ENCODE data around the gene TOM1L2.

Gene TOM1L2

GRCh38 chr17:17835415-17836249 is 136.6 kb downstream of the TOM1L2 start:
- no peak for DNase-seq (ENCODE audit: low spot score)

DNA sequence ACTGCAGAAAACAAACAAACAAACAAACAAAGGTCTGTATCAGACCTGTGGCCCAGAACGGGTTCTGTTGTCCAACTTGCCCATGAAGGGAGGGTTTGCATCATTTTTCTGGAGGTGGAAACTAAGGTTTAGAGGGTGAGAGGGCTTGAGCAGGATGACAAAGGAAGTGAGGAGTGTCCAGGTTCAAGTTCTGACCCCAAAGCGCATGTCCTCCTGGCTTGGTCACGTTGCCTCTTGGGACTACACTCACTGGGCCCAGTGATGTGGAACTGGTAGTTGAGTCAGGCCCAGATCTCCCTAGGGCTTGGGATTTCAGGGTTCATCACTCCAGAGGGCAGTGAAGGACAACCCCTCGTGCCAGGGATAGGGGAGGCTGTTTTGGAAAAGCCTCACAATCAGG is 137.2 kb downstream of the TOM1L2 start:
- DNase-seq (ENCODE audit: low spot score) = no peak

DNA sequence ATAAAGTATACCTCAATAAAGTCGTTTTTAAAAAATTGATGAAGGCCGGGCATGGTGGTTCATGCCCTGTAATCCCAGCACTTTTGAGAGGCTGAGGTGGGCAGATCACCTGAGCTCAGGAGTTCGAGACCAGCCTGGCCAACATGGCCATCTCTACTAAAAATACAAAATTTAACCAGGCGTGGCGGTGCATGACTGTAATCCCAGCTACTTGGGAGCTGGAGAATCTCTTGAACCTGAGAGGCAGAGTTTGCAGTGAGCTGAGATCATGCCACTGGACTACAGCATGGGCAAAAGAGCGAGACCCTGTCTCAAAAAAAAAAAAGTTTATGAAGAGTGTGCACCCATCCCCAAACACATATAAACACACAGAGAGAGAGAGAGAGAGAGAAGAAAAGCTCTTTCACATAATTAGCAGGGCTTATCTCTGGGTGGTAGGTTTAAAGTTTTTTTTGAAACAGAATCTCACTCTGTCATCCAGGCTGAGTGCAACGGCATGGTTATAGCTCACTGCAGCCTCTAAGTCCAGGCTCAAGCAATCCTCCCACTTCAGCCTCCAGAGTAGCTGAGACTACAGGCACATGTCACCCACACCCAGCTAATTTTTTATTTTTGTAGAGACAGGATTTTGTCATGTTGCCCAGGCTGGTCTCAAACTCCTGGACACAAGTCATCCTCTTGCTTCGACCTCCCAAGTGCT is 138.4 kb downstream of the TOM1L2 start:
- no peak for DNase-seq (ENCODE audit: low spot score)

DNA sequence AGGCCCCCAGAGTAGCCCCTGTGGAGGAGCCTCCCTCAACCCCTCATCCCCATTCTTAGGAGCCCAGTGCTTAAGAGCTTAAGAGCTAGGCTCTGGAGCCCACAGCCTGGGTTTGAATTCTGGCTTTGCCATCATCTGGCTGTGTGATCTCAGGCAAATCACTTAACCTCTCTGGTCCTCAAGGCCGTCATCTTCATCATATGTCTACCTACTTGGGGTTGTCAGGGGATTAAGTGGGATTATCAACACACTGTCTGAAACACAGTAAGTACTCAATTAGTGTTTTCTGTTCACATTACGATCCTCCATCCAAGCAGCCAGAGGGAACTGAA is 140.2 kb downstream of the TOM1L2 start:
- no peak for DNase-seq (ENCODE audit: low spot score)

GRCh38 chr17:17831208-17832031 is 140.8 kb downstream of the TOM1L2 start:
- no peak for DNase-seq (ENCODE audit: low spot score)

- no peak for DNase-seq (ENCODE audit: low spot score)
These were observed 141.4 kb downstream of the TOM1L2 start for GRCh38 chr17:17830740-17831207.

DNA sequence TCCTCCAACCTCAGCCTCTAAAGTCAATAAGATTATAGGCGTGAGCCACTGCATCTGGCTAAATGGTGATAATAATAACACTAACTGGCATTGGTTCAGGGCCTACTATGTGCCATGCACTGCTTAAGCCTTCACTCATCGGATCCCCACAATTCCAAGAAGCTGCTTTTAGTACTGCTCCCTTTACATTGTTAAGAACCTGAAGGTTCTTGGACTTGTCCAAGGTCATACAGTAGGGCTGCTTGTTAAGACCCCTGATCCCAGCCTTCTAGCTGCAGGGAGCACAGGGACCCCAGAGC is 142.0 kb downstream of the TOM1L2 start:
- DNase-seq (ENCODE audit: low spot score) = no peak

DNA sequence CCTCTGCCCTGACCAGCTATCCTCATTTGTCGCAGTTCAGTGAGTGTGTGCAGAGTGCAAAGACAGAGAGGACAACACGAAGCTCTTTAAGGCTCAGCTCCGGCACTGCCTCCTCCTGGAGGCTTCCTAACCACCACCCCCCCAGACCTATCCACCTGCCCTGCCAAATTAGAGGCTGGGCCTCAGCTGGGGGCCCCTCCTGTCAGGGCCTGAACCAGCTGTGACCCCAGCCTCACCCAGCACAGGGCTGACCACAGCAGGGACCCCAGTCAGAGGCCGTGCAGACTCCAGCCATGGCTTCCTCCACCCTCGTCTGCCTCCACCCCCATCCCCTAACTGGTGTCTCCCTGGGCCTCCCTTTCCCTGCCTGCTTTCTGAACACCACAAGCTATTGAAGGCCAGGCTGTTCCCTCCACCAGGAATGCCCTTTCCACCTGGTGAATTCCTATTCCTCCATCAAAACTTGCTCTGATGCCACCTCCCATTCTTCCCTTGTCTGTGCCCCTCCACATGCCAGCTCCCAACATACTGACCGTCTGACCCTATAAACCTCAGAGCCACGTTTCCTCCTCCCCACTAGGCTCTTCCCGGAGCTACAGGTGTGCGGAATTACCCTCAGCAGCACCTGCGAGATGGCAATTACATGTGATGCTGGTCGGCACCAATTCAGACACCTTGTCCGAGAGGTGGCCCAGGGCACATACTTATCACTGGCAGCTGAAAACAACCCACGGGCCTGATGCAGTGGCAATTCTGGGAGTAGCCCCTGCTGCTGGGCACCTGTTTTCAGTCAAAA is 144.2 kb downstream of the TOM1L2 start:
- no peak for DNase-seq (ENCODE audit: low spot score)

GRCh38 chr17:17826942-17827785 is 145.0 kb downstream of the TOM1L2 start:
- no peak for DNase-seq (ENCODE audit: low spot score)

DNA sequence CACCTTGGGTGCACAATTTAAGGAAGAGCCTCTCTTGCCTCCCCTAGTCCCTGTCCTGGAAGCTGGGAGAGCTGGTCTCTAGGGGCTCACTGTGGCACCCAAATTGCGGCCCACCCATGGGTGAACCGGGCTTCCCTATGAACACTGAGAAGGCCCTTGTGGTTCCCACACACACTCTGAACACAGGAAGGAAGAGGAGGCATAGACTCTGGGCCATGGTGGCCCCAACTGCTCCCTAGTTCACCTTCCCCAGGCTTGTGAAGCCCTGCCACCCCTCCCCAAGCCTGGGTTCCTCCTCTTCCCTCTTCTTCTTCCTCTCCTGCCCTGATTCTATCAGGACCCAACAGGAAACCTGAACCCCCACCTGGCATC is 145.9 kb downstream of the TOM1L2 start:
- no peak for DNase-seq (ENCODE audit: low spot score)

- peak; percentile 61 for DNase-seq (ENCODE audit: low spot score)
These were observed 147.2 kb downstream of the TOM1L2 start for GRCh38 chr17:17824783-17825614.

- DNase-seq (ENCODE audit: low spot score) = no peak
These were observed 147.9 kb downstream of the TOM1L2 start for GRCh38 chr17:17824119-17824782.

DNA sequence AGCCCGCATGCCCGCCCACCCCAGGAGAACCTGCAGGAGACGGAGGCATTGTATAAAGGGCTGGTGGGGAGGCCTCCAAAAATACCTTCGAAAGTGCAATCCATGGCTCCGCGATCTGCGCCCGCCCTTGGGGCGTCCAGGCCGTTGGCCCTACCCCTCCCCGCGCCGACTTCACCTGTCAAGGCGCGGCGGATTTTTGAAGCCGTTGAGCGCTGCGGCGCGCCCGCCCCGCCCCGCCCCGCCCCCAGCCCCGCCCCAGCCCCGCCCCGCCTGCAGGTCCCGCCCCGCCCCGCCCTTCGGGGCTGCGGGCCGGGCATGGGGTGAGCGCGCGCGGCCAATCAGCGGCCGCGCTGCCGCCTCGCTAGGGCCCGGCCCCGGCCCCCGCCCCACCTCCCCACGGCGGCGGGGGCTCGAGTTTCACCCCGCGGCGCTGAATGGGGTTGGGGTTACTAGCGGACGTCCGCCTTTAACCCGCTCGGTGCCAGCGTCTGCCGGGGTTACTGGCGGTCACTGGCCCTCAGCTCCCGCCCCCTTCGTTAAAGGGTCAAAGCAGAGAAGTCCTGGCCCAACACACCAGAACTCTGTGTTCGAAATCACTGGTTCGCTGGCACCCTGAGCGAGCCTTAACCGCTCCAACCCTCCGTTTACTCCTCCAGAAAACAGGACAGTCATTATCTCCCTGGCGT is 148.6 kb downstream of the TOM1L2 start:
- DNase-seq (ENCODE audit: low spot score) = peak; percentile 100

DNA sequence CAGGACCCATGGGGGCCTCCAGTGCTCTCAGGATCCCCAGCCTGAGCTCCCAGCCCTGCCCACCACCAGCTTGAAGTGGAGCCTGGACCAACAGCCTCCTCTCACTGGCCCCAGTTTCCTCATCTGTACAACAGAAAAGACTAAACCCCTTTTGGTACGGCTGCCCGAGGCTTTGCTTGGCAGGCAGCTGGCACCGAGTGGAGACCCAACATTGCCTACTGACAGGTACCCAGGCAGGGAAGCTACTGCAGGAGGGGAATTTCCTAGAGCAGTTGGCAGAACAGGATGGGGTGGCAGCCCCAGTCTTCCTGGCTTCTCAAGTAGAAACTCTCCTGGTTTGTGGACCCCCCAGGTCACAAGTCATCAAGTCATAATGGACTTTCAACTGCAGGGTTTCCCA is 149.6 kb downstream of the TOM1L2 start:
- DNase-seq (ENCODE audit: low spot score) = no peak

DNA sequence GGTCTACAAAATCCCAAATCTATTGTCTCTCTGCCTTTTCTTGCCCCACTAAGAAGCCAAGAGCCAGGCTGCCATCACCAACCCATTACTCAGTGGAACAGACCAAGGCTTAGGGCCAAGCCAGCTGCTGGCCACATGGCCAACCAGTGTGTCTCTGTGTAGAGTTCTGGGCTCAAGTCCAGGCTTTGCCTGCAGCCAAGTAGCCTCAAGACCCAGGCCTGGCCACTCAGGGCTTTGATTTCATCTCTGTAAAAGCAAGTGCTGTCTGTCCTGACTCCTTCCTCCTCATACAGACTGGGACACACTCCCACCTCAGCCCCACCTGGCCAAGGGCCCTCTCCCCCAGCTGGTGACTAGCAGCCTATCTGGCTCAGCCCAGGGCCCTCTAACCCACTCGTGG is 150.0 kb downstream of the TOM1L2 start:
- DNase-seq (ENCODE audit: low spot score) = peak; percentile 88

DNA sequence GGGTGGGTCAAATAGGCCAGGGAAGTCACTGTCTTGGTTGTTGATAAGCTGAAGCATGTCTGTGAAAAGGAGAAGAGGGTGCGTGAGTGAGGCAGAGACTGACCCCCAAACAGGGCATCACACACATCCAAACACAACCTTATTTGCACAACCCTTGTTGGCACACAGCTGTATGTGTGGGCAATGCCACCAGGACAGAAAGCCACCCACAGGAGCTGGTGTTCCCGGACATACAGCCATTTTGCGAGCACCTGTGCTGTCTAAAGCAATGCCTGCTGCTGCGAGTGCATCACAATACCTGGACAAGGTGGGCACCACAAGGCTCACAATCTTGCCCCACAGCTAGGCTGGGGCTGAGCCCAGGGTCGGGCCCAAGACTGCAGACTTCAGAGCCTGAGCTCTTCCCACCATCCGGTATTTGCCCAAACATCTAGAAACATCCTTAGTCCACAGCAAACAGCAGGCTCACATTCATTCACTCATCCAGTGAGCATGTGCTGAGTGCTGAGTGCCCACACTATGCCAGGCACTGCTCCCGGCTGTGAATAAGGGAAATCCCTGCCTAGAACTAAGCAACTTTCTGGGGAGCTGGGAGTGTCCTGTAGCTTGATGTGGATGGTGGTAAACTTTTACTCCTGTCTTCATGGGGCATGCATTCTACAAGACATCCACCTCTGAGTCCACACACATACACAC is 151.6 kb downstream of the TOM1L2 start:
- no peak for DNase-seq (ENCODE audit: low spot score)

DNA sequence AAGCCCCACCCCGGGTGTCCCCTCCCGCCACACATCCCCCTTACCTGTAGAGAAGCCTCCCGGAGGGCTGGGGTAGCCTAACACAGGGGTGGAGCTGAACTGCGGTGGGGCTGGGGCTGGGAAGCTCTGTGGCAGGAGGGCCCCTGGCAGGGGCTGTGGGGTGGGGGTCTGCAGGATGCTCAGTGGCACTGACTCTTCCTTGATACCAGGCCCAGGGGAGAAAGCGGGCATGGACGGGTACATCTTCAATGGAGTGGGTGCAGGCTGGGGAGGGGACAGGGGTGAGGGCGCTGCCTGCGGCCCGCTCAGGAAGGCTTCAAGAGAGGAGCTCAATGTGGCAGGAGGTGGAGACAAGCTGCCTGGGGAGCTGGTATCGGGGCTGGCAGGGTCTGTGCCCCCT is 152.2 kb downstream of the TOM1L2 start:
- no peak for DNase-seq (ENCODE audit: low spot score)

DNA sequence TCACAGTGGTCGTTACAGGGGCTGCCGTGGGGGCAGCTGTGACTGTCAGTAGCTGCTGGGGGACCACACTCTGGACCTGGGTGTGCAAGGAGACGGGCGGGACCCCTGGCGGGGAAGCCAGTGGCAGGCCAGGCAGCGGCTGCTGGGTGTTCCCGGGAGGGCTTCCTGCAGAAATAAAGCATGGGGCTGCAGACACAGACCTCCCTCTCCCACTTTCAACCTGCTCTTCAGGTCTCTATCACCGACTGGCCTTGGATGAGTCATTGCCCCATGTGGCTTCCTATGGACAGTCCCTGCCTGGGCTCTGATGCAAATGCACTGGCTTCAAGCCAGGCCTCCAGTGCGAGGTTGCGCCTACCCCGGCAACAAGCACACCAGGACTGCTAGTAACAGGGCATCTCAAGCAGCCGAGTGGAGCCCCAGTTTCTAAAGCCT is 152.6 kb downstream of the TOM1L2 start:
- peak; percentile 75 for DNase-seq (ENCODE audit: low spot score)

All from GM03348 (cell line).